ENCODE measurements around the gene PPFIA3. TPM values are rescaled to one million over a fixed set of nuclear protein-coding genes. Genes with fewer than 3 reads are reported as not detected.
A peak's percentile ranks its signal among the peaks of the same experiment; 100 is the strongest.

The PPFIA3 gene
- total and polyA plus RNA-seq, 2 donors (not counting 1 experiment from before 2014, with no cell fraction given) = 2.1 to 3.4 TPM

GRCh38 chr19:49085020-49085867 lies 34.1 kb upstream of the PPFIA3 start, which contains the start of gene SNRNP70:
TSS of gene SNRNP70 (plus strand) at chr19:49085451. CDS start at chr19:49086415, 964 bp downstream.
- peak within 1 kb of the TSS; percentile 88 for H2AFZ ChIP-seq (ENCODE audit: insufficient read depth, low read depth, low read length, poor library complexity, severe bottlenecking)
- intact Hi-C loops (cut with micrococcal nuclease) = loop anchor here (1.0 to 10.0 kb wide), 8 partner anchors 29 to 792 kb away; partner anchors contain the start of genes AKT1S1, C19orf73, GYS1 and LIN7B
- H3K4me1 ChIP-seq (ENCODE audit: control insufficient read depth in 2 of 2, insufficient read depth in 2 of 2, low read length in 2 of 2) = peaks cover 20 to 28% of the 10 kb centered on the region in 2 donors
- under 1% methylated on average over 89 of the region's 89 CpGs for WGBS (ENCODE audit: insufficient coverage)
- peak; percentile 95 for ATAC-seq (ENCODE audit: low read depth)
- CTCF ChIA-PET = no interaction called here
- peaks cover 0 to 29% of the 10 kb centered on the region in 2 experiments for H3K36me3 ChIP-seq (replicated peaks in 1 of 2; ENCODE audit: control extremely low read depth in 1 of 2, control insufficient read depth in 1 of 2, extremely low read depth in 1 of 2, insufficient read depth in 2 of 2, low read length in 1 of 2)
- H4K20me1 ChIP-seq (ENCODE audit: control insufficient read depth, insufficient read depth, low read length, poor library complexity, severe bottlenecking) = peaks cover 43% of the 10 kb centered on the region
- no peaks in the 10 kb centered on the region for H3K9me3 Mint-ChIP-seq (ENCODE audit: insufficient read depth)
- H3K27me3 ChIP-seq (replicated peaks in 1 of 4; ENCODE audit: control extremely low read depth in 1 of 4, control insufficient read depth in 3 of 4, insufficient read depth in 4 of 4, low read length in 3 of 4) = peaks cover 0 to 3% (median 0%) of the 10 kb centered on the region in 4 experiments
- H3K4me3 ChIP-seq (ENCODE audit: control extremely low read depth in 1 of 5, extremely low read depth in 1 of 5, insufficient read depth in 1 of 5, low read depth in 2 of 5, low read length in 4 of 5) = peak within 1 kb of the TSS; percentile 74 to 89 (median 82)
- POLR2A ChIA-PET = no interaction called here
- peaks cover 33% of the 10 kb centered on the region for H3K4me1 Mint-ChIP-seq
- peak within 1 kb of the TSS; percentile 66 to 90 for H3K27ac ChIP-seq (ENCODE audit: low read length in 2 of 2)
- peak within 1 kb of the TSS; percentile 87 for H3K27ac Mint-ChIP-seq
- H3K79me2 ChIP-seq (ENCODE audit: control insufficient read depth, insufficient read depth, low read length) = peaks cover 47% of the 10 kb centered on the region
- TF ChIP-seq CTCF (IDR thresholded peaks at IDR 0.05) = no peak
- TF ChIP-seq EZH2 (IDR thresholded peaks at IDR 0.05; ENCODE audit: borderline replicate concordance, insufficient read depth, low read depth, low read length, poor library complexity, severe bottlenecking) = no peak
- peaks cover 5% of the 10 kb centered on the region for H3K27me3 Mint-ChIP-seq
- peak within 1 kb of the TSS; percentile 93 for H3K4me2 ChIP-seq (replicated peaks; ENCODE audit: low read depth, low read length, poor library complexity, severe bottlenecking)
- DNase-seq = peak; percentile 100
- H3K9me3 ChIP-seq (ENCODE audit: control extremely low read depth in 1 of 3, control insufficient read depth in 2 of 3, insufficient read depth in 1 of 3, low read length in 2 of 3) = peaks cover 0 to 4% (median 0%) of the 10 kb centered on the region in 3 donors
- H3K4me3 Mint-ChIP-seq = peak within 1 kb of the TSS; percentile 93
- peak within 1 kb of the TSS; percentile 90 for H3K9ac ChIP-seq (ENCODE audit: low read length)

GRCh38 chr19:49085868-49086232 lies 33.5 kb upstream of the PPFIA3 start:
- Histone ChIP-seq H3K4me2 (replicated peaks; ENCODE audit: low read depth, low read length, poor library complexity, severe bottlenecking) (peak overlapping the region; percentile 93), H3K4me1 (ENCODE audit: control insufficient read depth in 2 of 2, insufficient read depth in 2 of 2, low read length in 2 of 2) (peaks cover 20 to 28% of the 10 kb centered on the region in 2 donors), H3K79me2 (ENCODE audit: control insufficient read depth, insufficient read depth, low read length) (peaks cover 53% of the 10 kb centered on the region), H3K36me3 (replicated peaks in 1 of 2; ENCODE audit: control extremely low read depth in 1 of 2, control insufficient read depth in 1 of 2, extremely low read depth in 1 of 2, insufficient read depth in 2 of 2, low read length in 1 of 2) (peaks cover 0 to 35% of the 10 kb centered on the region in 2 experiments), H3K9ac (ENCODE audit: low read length) (peak overlapping the region; percentile 90), H3K4me3 (ENCODE audit: control extremely low read depth in 1 of 5, extremely low read depth in 1 of 5, insufficient read depth in 1 of 5, low read depth in 2 of 5, low read length in 4 of 5) (peak overlapping the region; percentile 74 to 89 (median 82)), H2AFZ (ENCODE audit: insufficient read depth, low read depth, low read length, poor library complexity, severe bottlenecking) (peak overlapping the region; percentile 88), H3K9me3 (ENCODE audit: control extremely low read depth in 1 of 3, control insufficient read depth in 2 of 3, insufficient read depth in 1 of 3, low read length in 2 of 3) (peaks cover 0 to 4% (median 0%) of the 10 kb centered on the region in 3 donors), H4K20me1 (ENCODE audit: control insufficient read depth, insufficient read depth, low read length, poor library complexity, severe bottlenecking) (peaks cover 50% of the 10 kb centered on the region), H3K27me3 (replicated peaks in 1 of 4; ENCODE audit: control extremely low read depth in 1 of 4, control insufficient read depth in 3 of 4, insufficient read depth in 4 of 4, low read length in 3 of 4) (peaks cover 0 to 3% (median 0%) of the 10 kb centered on the region in 4 experiments), H3K27ac (ENCODE audit: low read length in 2 of 2) (peak overlapping the region; percentile 66 to 90)
- no peak for DNase-seq
- ChIA-PET CTCF (no interaction called here), POLR2A (no interaction called here)
- ATAC-seq (ENCODE audit: low read depth) = no peak
- 2% methylated on average over 14 of the region's 14 CpGs for WGBS (ENCODE audit: insufficient coverage)
- Mint-ChIP-seq H3K4me3 (peak overlapping the region; percentile 93), H3K27ac (peak overlapping the region; percentile 87), H3K4me1 (peaks cover 33% of the 10 kb centered on the region), H3K27me3 (peaks cover 3% of the 10 kb centered on the region), H3K9me3 (ENCODE audit: insufficient read depth) (no peaks in the 10 kb centered on the region)
- TF ChIP-seq CTCF (IDR thresholded peaks at IDR 0.05) = no peak
- no peak for TF ChIP-seq EZH2 (IDR thresholded peaks at IDR 0.05; ENCODE audit: borderline replicate concordance, insufficient read depth, low read depth, low read length, poor library complexity, severe bottlenecking)
- intact Hi-C loops (cut with micrococcal nuclease) = loop anchor here (1.0 to 10.0 kb wide), 8 partner anchors 28 to 791 kb away; partner anchors contain the start of genes AKT1S1, C19orf73, GYS1 and LIN7B
